HG03354 (cell line): ENCODE measurements around the gene SSNA1.
A peak's percentile ranks its signal among the peaks of the same experiment; 100 is the strongest.

ENCODE experiments used
- ATAC-seq: cut with Tn5 transposase; IDR thresholded peaks from one replicate; pipeline ENCODE4 v1.9.1; 2021; ENCODE audit warnings: mild to moderate bottlenecking; ENCODE audit not compliant: unreplicated experiment, poor library complexity, severe bottlenecking

SSNA1 gene, protein sequence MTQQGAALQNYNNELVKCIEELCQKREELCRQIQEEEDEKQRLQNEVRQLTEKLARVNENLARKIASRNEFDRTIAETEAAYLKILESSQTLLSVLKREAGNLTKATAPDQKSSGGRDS

DNA sequence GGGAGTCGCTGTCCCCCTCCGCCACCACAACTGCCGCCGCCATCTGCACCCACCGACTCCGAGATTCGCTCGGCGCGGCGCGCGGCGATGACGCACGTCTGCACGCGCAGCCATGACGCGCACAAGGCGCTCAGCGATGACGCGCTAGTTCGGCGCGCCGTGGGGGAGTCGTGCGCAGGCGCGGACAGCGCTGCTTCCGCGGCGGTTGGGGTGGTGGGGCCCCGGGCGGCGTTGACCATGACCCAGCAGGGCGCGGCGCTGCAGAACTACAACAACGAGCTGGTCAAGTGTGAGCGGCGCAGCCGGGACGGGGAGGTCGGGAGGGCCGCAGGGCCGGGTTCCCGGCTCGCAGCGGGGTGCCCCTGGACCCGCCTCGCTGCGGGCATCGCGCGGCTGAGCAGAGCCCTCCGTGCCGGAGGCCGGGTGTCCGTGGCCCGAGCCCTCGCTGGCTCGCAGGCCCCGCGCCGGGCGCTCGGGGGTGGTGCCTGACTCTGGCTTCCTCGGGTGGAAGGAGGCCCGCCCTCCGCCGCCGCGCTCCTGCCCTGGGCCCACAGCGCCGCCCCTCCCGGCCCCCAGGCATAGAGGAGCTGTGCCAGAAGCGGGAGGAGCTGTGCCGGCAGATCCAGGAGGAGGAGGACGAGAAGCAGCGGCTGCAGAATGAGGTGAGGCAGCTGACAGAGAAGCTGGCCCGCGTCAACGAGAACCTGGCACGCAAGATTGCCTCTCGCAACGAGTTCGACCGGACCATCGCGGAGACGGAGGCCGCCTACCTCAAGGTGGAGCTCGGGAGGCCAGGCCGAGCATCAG is at the start of gene SSNA1, which contains the start of gene ANAPC2:
TSS of gene SSNA1 (plus strand) at position 187 of the 807 bp plus-strand sequence. CDS start at position 238, 51 bp downstream.
TSS of gene ANAPC2 (minus strand) at position 71 of the 807 bp plus-strand sequence. CDS start at position 43, 28 bp downstream.
- ATAC-seq: peak; percentile 80

DNA sequence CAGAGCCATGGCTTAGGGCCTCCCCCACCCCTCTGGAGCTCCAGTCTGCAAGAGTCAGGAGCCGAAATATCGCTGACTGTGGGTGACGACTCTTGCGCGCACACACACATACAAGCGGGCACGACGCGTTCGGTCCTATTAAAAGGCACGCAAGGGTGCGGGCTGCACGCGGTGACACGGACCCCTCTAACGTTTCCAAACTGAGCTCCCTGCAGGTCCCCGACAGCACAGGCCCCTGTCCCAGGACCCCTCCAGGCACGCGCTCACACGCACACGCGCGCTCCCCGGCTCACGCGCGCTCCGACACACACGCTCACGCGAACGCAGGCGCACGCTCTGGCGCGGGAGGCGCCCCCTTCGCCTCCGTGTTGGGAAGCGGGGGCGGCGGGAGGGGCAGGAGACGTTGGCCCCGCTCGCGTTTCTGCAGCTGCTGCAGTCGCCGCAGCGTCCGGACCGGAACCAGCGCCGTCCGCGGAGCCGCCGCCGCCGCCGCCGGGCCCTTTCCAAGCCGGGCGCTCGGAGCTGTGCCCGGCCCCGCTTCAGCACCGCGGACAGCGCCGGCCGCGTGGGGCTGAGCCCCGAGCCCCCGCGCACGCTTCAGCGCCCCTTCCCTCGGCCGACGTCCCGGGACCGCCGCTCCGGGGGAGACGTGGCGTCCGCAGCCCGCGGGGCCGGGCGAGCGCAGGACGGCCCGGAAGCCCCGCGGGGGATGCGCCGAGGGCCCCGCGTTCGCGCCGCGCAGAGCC is 49.6 kb upstream of the SSNA1 start, which contains the start of gene GRIN1:
TSS of gene GRIN1 (plus strand) at position 433 of the 746 bp plus-strand sequence. CDS start 333 bp downstream, outside the sequence.
- ATAC-seq: no peak

DNA sequence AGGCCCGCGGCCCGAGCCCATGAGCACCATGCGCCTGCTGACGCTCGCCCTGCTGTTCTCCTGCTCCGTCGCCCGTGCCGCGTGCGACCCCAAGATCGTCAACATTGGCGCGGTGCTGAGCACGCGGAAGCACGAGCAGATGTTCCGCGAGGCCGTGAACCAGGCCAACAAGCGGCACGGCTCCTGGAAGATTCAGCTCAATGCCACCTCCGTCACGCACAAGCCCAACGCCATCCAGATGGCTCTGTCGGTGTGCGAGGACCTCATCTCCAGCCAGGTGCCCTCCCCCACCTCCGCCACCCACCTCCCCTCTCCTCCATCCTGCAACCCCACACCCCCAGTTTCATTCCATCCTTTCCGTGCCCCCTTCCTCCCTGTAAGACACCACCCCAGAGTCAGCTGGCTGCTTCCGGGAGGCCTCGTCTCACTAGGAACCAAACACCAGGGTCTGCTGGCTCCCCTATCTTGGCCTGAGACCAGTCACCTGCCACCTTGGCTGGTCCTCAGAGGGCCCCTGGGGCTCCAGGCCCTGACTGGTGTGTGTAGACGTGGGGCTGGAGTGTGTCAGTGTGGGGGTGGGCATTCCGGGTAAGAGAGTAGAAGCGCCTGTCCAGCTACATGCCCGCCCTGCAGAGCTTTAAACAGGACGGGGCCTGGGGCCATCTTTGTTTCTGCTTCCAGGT is 48.9 kb upstream of the SSNA1 start:
- no peak for ATAC-seq

DNA sequence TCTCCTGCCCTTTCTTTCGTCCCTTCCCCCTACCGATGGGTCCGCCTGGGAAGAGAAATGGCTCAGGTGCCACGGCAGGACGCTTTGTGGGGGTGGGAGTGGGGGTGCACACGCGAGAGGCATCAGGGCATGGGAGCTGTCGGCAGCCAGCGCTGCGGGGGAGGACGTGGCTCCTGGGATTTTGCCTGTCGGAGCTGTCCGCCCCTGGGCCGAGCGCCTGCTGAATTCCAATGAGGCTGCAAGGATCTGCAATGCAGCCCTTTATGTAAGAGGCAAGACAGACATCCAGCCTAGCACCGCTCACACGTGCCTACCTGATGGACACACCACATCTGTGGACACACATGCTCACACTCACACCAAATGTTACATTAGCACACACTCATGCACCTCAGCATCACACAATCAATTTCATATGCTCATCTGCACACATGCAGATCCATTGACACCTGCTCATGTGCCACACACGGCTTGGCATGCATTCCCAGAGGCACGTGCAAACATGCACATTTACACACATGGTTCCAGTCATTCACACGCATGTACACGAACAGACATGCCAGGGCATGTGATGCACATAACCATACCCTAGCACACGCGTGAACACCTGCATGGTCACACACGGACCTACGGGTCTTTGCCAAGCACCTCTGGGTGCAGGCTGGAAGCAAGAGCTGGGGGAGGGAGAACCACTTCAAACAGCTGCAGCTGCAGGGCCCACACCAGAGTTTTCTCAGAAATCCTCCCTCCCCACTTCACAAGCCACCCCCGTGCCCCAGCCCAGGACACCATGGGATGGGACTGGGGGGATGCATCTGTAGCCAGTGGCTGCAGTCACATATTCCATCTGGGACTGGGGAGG is 48.1 kb upstream of the SSNA1 start:
- ATAC-seq: no peak

DNA sequence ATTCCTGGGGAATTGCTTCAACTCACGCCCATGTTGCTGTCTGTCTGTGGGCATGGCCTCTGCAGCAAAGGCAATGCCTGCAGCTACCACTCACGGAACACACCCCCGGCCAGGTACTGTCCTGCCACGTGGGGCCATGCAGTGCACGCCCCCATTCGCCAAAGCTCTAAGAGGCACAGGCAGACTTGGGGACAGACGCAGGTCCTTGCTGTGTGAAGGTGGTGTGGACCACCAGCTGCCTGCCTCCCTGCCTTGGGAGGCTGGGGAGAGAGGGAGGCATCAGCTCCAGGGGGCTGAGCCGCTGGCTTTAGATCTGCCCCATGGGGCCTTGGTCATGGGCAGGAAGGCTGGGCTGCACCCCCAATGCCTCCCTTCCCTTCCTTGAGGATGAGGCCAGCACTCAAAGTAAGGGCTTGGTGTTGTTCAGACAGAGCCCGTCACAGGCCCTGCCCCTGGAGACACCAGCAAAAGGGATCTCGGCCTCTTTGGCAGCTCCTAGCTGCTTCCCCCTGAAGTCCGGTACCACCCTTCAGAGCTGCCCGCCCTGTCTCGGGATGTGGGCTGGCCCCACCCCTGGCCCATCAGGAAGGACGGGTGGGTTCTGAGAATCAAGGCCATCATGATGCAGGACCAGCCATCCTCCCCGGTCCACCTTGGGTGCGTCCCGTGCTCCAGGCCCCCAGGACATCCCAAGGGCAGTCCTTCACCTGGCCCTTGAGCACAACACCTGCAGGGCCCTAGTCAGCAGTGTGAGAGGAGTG is 47.2 kb upstream of the SSNA1 start:
- no peak for ATAC-seq

DNA sequence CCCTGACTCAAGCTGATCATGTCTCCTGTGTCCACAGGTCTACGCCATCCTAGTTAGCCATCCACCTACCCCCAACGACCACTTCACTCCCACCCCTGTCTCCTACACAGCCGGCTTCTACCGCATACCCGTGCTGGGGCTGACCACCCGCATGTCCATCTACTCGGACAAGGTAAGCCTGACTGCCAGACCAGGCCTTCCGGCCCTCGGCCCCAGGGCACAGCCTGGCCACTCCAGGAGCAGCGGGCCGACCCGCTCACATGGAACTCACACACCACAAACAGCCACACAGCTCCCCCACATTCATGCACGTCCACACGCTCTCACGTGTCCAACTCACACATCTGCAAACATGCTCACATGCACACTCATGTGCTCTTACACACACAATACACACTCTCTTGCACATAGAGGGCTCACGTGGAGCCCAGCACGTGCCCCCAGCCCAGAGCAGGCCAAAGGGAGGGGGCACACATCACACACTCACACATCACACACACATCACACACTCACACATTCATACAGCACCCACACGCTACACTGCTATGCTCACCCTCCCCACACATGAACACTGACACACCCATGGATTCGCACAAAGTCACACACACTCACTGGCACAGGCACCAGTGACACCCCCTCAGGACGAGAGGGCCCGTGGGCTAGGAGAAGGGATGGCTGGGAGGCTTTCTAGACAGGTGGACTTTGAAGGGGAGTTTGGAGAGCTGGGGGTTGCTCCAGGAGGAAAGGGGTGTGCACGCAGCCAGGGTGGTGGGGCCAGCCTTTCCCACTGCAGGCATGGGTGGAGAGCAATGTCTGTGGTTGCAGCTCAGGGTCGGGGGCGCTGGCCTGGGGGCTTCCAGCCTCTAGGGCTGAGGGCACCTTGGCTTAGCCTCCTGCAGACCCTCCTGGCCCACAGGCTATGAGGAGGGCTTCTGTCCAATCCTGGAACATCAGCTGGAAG is 46.2 kb upstream of the SSNA1 start:
- no peak for ATAC-seq

DNA sequence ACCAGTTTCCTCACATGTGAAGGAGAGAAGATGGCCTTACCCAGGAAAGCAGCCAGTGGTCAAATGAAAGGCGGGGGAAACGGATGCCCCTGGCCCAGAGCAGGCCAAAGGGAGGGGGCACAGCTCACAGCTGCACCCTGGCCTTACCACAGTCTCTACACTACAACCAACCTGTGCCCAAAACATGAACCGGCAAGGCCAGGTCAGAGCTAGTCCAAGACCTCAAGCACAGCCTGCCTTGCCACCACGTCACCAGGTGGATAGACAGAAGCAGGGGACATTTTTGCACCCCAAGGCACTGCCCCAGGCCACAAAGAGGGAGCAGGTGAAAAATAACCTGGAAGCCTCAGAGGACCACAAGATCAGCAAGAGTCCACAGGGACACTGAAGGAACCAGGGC is 45.0 kb upstream of the SSNA1 start:
- no peak for ATAC-seq

DNA sequence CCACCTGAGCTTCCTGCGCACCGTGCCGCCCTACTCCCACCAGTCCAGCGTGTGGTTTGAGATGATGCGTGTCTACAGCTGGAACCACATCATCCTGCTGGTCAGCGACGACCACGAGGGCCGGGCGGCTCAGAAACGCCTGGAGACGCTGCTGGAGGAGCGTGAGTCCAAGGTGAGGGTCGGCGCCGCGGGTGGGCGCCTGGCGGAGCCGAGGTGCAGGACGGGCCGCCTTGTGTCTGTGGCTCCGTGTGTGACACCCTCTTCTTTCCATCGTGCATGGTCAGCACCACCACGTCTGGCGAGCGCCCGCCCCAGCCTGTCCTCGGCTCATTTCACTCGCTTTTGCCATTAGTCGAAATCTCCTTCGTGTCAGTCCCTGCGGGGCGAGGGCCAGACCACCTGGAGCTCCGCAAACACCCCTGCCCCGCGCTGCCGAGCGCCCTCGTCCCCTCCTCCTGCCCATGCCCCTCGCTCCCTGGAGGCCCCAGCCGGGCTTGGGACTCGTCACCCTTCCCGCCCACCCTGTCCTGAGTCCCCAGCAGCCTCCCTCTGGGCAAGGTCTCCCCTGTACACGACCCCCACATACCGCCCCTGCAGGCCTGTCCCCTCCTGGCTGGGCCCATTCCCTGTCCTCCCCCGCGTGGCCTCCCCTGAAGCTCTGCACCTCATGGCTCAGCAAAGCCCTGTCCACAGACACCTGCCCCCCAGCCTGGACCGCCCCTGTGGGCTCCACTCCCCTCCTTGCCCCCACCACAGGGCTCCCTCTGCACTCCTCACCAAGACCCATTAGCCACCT is 42.5 kb upstream of the SSNA1 start:
- no peak for ATAC-seq

DNA sequence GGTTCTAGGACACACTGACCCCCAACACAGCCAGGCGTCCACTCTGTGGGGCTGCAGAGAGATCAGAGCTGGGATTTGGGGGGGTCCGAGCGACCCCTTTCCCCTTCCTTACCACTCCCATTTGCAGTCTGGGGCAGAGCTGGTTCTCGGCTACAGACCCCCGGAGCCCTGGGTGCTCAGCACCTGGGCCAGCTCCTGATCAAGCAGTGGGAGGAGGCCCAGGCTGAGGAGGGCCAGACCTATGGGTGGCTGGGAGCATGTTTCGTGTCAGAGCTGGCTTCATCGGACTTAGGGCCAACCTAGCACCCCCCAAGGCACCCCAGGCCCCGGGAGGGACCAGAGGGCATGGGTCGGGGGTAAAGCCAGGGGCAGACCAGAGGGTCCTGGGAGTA is 42.0 kb upstream of the SSNA1 start:
- ATAC-seq: no peak

DNA sequence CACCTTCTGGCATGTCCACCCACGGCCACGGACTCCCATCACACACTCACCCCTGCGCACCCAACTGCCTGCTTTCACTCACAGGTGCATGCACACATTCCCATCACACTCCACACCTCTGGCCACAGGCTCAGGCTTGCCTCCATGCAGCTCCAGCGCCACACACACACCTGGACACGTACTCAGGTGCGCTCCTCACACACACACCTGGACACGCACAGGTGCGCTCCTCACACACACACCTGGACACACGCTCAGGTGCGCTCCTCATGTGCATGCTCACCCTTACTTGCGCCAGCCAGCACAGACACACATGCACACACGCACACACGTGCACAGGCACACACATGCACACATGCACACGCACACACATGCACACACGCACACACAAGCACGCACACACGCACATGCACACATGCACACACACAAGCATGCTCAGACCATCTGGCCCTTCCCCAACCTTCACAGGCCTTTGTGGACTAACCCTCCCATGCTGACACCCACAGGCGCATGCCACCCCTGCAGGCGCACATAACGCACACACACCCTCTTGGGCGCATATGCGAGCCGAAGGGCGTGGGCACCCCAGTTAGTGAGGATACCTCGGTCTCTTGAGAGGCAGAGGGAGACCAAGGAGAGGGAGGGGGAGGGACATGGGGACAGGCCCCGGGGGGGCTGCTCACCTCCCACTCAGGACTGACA is 41.2 kb upstream of the SSNA1 start:
- ATAC-seq: no peak

DNA sequence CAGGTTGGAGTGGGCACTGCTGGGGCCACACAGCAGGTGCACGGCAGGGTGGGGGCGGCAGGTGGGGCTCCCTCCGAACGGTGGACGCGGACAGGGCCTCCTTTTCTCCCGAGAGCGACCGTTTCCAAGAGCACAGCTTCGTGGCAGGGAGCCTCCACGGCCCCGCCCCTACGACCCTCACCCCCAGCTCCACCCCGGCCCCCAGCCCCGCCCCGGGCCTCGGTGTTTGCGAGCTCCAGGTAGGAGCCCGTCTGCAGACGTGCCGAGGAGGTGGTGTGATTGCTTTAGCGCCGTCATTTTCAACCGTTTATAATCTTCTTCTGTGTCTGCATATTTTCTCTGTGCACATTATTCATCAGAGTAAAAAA is 40.7 kb upstream of the SSNA1 start:
- no peak for ATAC-seq

DNA sequence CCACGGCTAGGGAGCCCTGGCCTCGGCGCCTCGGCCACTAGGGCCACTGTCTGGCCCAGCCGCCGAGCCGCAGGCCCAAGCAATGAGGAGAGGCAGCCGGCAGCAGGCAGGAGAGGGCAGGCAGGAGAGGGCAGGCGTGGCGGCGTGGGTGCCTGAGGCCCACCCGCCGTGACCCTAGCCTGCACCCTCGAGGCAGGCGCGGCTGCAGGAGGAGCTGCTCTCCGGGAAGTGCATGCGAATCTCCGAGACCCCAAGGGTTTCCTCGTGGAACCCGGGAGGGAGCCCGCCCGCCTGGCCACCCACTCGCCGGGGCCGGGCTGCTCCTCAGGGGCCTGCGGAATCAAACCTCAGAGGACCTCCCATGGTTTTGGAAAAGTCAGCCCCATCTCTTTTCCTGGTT is 40.2 kb upstream of the SSNA1 start:
- ATAC-seq: no peak

DNA sequence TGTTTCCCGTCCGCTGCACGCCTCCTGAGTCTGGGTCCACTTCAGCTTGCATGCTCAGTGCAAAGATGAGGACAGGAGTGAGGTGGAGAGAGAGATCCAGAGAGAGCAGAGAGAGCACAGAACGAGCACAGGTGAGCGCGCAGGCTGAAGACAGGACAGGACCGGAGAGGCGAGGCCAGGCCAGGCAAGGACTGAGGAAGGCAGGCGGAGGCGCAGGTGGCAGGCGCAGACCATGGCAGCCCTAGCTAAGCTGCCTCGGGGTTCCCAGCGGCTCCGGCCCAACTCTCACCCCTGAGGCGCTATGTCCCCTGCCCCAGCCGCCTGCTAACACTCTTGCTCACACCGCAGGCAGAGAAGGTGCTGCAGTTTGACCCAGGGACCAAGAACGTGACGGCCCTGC is 39.8 kb upstream of the SSNA1 start:
- no peak for ATAC-seq

DNA sequence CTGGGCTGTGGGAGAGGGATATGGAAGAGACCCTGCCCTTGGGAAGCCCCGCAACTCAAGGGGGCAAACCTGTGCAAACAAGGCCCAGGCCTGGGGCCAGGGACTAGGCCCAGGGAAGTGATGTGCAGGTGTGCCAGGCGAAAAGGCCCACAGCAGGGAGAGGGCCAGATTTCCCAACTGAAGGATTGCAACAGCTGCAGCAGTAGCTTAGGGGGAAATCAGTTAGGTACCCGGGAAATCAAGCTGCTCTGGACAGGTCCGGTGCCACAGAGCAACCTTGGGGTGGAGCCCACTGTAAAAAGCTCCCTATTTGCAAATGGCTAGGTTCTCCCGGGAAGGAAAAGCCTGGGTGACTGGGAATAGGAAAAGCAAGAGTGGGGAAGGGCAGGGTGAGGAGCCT is 39.1 kb upstream of the SSNA1 start:
- ATAC-seq: no peak

DNA sequence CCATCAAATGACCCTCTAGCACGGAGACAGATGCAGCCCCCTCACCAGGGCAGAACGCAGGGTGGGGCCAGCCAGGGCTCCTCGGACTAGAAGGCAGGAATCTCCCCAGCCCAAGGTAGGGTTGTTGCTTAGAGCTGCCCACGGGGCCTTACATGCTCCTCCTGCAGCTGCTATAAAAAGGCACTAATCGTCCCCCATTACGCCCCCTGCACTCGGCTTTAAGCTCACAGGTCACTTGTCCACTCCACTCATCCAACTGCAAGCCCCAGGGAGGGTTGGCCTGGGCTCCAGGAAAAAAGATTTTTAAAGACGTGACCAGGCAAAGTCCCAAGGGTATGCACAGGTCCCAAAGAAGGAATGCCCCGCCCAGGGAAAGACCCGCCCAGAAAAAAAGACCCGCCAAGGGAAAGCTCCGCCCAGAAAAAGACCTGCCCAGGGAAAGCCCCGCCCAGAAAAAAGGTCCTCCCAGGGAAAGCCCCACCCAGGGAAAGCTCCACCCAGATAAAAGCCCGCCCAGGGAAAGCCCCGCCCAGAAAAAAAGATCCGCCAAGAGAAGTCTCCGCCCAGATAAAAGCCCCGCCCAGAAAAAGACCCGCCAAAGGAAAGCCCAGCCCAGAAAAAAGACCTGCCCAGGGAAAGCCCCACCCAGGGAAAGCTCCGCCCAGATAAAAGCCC is 38.4 kb upstream of the SSNA1 start:
- peak; percentile 22 for ATAC-seq
